ENCODE data around the gene CINP.

DNA sequence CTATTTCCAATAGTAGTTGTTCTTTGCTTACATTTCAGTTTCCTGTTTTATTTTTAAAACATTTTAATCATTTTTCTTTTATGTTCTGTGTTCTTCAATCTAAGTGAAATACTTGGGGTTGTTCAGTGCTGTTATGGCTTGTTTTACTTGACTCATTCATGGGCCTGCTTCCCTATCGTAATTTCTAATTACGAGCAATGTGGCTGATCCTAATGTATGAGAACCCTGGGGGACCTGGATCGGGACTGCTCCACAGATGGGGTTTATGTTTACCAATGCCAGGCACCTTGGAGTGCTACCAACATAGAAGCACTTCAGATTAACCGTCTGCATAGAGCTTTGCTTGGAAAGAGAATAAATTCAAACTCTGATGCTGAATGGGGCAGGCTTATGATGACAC lies 29.8 kb upstream of the CINP start:
- TF ChIP-seq, protein P1, sequence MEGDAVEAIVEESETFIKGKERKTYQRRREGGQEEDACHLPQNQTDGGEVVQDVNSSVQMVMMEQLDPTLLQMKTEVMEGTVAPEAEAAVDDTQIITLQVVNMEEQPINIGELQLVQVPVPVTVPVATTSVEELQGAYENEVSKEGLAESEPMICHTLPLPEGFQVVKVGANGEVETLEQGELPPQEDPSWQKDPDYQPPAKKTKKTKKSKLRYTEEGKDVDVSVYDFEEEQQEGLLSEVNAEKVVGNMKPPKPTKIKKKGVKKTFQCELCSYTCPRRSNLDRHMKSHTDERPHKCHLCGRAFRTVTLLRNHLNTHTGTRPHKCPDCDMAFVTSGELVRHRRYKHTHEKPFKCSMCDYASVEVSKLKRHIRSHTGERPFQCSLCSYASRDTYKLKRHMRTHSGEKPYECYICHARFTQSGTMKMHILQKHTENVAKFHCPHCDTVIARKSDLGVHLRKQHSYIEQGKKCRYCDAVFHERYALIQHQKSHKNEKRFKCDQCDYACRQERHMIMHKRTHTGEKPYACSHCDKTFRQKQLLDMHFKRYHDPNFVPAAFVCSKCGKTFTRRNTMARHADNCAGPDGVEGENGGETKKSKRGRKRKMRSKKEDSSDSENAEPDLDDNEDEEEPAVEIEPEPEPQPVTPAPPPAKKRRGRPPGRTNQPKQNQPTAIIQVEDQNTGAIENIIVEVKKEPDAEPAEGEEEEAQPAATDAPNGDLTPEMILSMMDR (IDR thresholded peaks at IDR 0.05) = no peak
- TF ChIP-seq POLR2A (IDR thresholded peaks at IDR 0.05) = no peak
